Glomerular endothelial cell (primary cell): ENCODE measurements around the gene USP40. TPM values are rescaled to one million over a fixed set of nuclear protein-coding genes. Genes with fewer than 3 reads are reported as not detected.

Experiments
- DNase-seq: peaks from one replicate; pipeline ENCODE4 v3.0.0-alpha.2; 2011; ENCODE audit warnings: low read depth, low spot score; ENCODE audit errors: extremely low read depth
- total RNA-seq: library from RNA; depleted of rRNA; stranded (reverse); fragments of >200 nt; gene quantifications from 2 replicates; pipeline ENCODE4 v1.2.3, GENCODE V29; 2015

USP40 gene
- total RNA-seq, 1 donor from 2014 or later, result 27.5 TPM

DNA sequence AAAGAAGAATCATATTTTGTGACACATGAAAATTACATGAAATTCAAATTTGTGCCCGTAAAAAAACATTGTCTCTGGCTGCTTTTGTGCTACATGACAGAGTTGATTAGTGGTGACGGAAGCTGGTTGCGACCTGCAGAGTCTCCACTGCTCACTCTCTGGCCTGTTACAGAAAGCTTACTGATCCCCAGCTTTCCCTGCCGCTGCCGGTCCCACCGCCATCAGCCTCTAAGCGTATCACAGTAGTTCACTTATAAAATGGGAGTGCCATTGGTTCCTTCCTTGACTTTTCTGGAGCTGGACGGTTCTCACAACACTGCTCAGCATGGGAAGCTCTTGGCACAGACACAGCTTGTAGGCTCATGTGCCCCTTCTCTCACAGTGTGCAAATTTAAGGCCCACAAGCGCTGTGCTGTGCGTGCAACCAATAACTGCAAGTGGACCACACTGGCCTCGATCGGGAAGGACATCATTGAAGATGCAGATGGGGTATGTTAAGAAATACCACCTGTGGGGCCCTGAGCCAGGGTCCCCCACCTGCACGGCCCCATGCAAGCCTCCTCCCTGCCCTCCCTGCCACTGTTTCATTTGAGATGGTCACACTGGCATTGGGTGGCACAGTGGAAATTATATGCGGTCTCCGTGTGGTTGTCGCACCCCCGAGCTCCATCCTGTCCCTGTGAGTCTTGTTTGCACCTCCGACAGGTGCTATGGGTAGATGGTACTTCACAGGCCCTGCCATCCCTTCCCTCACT is 131.0 kb downstream of the USP40 start:
- no peak for DNase-seq

DNA sequence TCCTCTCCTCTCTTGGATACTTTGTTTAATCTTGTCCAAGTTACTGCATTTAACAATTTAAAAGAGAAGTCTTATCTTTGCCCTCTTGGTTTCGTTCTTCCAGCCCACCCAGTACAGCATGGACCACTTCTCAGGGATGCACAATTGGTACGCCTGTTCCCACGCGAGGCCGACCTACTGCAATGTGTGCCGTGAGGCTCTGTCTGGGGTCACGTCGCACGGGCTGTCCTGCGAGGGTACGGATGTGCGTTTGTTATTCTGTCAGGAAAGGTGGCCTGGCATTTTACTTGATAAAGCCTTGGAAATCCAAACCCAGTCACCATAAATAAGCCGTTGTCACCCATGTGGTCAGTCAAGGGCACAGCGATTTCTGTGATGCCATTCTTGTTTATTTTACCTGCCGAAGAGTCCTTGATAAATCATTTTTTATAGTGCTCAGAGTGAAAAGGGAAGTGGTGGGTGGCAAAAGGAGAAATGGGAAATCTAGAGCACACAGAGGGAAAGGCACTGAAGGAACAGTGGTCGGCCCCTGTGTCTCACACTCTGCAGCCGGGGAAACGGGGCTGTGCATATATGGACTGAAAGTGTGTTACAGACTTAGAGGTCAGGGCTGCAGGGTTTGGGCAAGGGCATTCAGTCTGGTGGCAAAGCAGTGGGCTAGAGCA is 131.8 kb downstream of the USP40 start:
- DNase-seq, result no peak

DNA sequence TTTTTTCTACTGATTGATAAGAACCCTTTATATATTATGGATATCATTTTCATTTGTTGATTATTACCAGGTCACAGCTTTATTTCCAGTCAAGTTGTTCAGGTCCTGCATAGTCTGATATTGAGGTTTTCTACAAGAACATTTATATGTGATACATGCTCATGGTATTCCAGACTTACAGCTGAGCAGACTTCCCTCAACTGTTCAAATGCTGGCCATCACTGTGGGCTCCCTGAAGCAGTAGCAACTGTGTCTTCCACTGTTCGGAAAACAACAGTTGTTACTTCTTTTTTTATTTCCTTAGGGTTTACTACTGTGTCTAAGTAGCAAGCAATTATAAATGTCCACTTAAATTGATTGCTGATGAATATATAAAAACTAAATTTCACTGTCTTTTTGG is 132.8 kb downstream of the USP40 start:
- DNase-seq, result no peak

DNA sequence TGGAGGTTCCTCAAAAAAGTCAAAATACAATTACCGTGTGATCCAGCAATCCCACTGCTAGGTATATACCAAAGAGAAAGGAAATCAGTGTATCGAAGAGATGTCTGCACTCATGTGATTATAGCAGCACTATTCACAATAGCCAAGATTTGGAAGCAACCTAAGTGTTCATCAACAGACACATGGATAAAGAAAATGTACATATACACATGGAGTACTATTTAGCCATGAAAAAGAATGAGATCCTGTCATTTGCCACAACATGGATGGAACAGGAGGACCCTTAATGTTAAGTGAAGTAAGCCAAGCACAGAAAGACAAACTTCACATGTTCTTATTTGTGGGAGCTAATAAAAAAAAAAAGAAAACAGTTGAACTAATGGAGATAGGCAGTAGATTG is 133.6 kb downstream of the USP40 start:
- DNase-seq, result no peak

DNA sequence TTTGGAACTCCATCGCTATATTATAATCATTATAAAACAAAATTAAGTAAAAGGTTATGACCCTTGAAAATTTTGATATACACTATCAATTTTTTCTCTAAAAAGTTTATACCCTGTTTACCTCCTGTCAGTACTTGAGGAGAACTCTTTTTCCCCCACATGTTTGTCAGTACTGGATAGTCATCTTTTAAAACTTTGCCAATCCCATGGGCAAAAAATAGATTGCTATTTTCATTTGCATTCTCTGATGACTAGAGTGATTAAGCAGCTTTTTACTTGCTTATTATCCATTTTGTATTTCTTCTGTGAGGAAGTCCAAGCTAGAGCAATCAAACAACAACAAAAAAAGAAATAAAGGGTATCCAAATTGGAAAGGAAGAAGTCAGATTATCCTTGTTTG is 135.9 kb downstream of the USP40 start:
- DNase-seq, result no peak

DNA sequence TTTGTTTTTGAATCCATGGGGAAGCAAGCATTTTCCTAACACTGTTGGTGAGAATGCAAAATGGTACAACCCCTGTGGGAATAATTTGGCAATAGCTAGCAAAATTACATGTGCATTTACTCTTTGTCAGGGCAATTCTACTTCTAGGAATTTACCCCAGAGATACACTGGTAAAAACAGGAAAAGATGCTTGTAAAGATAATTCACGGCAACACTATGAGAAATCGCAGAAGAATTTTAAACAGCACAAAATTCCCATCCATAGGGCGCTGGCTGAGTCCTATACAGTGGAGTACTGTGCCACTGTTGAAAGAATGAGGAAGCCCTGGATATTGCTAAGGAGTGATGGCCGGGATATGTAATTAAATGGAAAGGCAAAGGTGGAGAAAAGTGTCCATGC is 136.5 kb downstream of the USP40 start:
- DNase-seq, result no peak

DNA sequence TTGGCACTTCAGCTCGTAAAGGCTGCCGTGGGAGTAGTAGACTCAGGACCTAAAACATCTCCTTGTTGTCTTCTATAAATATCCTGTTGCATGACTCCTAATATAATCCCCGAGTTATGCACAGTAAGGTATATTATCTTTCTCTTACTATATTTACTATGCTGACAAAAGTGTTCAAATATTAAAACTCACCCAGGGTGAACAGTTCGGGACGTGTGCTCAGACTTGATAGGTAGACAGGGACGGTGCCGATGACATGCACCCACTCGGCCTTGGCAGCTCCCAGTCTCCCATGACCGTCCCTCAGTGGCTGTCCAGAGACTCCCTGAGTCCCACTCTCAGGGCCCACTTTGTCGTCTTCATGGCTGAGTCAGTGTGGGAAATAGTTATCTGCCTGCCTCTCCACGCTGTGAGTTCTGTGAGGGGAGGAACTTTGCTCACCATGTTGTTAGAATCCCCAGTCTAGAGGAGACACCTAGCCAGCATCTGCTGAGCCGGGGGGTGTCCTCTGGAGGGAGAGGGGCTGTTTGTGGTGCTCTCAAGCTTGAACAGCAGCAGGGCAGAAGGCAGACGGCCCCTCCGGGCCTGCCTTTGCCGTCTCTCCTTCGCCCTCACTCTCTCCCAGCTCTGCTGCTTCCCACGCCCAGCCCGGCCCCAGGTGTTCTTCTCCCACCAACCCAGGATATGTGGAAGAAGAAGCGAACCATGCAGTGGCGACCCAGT is 137.2 kb downstream of the USP40 start:
- DNase-seq, result no peak

DNA sequence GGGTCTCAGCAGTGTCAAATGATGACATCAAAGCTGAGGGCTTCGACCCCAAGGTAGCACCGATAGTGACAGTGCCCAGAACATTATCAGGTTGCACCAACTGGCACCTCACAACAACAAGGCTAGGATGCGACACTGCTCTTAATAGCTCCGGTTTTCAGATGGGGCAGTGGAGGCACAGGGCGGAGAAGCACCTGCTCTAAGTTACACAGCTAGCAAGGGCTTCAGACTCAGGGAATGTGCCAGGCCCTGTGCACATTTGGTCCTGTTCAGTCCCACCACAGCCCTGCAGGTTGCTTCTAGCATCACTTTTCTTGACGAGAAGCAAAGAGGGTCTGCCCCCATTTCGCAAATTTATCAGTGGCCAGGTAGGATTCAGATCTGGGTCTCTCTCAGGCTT is 138.1 kb downstream of the USP40 start:
- DNase-seq, result no peak

DNA sequence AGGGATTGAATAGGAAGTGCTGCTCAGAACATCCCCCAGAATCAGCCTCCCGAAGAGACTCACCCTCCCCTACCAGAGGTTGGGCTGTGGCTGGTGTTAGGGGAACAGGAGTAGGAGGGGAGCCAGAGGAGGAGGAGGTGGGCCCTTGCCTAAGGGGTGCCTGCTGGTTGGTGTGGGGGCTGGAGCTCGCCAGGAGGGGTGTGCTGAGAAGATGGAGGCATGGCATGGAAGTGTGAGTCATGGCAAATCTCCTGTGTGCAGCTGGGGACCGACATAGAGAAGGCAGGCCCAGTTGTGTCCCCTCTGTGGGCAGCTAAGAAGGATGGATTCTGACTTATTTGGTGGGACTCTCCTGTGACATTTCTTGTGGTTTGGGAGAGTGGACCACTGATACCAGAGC is 138.6 kb downstream of the USP40 start:
- DNase-seq, result no peak

DNA sequence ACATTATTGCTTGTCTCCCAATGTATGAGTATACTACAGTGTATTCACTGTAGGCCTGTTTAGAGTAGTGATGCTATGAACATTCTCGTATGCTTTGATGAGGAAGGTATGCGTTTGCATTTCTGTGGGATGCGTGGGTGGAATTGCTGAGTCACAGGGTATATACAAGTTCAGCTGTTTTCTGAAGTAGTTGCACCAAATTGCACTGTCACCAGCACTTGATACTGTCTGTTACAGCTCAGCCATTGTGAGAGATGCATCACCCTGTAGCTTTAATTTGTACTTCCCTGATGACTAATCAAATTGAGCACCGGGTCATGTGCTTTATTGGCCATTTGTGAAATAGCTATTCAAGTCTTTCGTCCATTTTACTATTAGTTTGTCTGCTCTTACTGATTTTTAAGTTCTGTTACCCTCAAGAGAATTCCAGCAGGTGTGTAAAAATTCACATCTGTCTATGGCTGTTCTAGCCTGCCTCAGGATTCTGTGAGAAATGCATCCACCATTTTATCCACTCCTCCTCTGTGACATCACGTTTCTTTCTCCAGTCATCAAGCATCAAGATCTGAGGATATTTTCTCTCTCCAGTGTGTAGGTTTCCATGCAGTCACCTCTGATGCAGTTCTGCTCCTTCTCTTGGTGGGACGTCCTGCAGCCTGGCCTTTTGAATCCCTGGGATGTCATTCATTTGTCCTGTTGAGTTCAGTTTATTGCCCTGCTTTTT is 139.8 kb downstream of the USP40 start:
- no peak for DNase-seq

Other genes starting within 250 kb of the USP40 start
- 10.3 and 13.0 TPM in 2 replicates for gene DGKD, start 212.3 kb downstream of the USP40 start, total RNA-seq
- gene UGT1A8, start 50.9 kb upstream of the USP40 start, total RNA-seq, result not detected in 2 replicates
- gene UGT1A10, start 69.7 kb upstream of the USP40 start, total RNA-seq, result not detected in 2 replicates
- gene UGT1A9, start 105.1 kb upstream of the USP40 start, total RNA-seq, result not detected in 2 replicates
- gene UGT1A7, start 115.1 kb upstream of the USP40 start, total RNA-seq, result not detected in 2 replicates
- not detected in 2 replicates for gene UGT1A6, start 126.1 kb upstream of the USP40 start, total RNA-seq
- gene UGT1A5, start 146.1 kb upstream of the USP40 start, total RNA-seq, result not detected in 2 replicates
- gene UGT1A4, start 152.0 kb upstream of the USP40 start, total RNA-seq, result 0.12 TPM in 1 of 2 replicates, not detected in the other
- gene UGT1A3, start 162.3 kb upstream of the USP40 start, total RNA-seq, result not detected in 2 replicates
- gene UGT1A1, start 193.5 kb upstream of the USP40 start, total RNA-seq, result not detected in 2 replicates
- not detected in 2 replicates for gene MROH2A, start 211.5 kb upstream of the USP40 start, total RNA-seq